GM21619 (cell line): ENCODE results near the gene SNX13.
"Not testable (repeated sequence)": the region's sequence is repeated elsewhere in the genome, so short reads cannot be mapped to it uniquely, and the experiment has no call there.

Experiments
- ATAC-seq: cut with Tn5 transposase; IDR thresholded peaks from one replicate; pipeline ENCODE4 v1.9.1; 2021; ENCODE audit not compliant: unreplicated experiment

SNX13 gene

DNA sequence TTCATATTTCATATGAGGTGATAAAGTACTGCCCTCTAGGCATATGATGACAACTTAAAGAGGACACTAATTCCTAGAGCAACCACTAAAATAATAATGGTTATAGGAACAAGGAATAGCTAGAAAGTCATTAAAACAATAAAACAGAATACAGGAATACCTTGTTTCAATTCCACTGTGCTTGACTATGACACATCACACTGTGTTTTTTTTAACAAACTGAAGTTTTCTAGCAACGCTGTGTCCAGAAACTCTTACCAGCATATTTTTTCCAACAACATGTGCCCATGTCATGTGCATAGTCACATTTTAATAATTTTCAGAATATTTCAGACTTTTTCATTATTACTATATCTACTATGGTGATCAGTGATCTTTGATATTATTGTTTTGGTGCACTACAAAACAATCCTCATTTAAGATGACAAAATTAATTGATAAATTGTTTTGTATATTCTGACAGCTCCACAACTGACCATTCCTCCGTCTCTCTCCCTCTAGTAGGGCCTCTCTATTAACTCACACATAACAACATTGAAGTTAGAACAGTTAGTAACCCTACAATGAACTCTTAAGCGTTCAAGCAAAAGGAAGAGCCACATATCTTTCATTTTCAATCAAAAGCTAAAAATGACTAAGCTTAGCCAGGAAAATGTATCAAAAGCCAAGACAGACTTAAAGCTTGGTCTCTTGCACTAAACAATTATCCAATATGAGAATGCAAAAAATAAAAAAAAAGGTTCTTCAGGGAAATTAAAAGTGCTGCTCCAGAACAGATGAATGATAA lies 85.8 kb downstream of the SNX13 start:
- ATAC-seq: no peak

DNA sequence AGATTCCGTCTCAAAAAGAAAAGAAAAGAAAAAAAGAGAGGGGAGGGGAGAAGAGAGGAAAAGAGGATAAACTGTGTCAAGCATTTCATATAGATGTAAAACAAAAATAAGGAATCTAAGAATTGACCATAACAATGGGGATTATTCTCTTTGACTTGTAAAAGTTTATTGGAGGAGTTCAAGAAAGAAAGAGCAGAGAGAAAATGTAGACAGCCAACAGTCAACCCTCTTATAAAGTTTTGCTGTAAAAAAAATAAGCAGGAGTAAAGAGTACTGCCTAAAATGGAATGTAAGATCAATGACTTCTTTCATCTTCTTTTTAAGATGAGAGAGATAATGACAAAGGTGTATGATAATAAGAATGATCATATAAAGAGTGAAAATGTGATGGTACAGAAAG lies 87.9 kb downstream of the SNX13 start:
- ATAC-seq: no peak

DNA sequence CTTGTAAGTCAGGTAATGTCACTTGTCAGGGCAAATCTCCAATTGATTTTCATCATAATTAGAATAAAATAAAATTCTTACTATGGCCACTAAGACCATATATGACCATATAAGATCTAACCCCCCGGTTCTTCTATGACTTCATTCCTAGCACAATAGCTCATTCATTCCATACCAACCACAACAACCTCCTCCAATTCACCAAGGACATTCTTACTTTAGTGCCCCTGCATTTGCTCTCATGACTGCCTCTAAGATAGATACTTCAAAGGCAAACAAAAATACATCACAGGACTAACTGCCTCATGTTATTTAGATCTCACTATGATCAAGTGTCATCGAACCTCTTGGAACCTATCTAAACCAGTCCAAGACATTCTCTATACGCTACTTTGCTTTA lies 90.8 kb downstream of the SNX13 start:
- no peak for ATAC-seq

DNA sequence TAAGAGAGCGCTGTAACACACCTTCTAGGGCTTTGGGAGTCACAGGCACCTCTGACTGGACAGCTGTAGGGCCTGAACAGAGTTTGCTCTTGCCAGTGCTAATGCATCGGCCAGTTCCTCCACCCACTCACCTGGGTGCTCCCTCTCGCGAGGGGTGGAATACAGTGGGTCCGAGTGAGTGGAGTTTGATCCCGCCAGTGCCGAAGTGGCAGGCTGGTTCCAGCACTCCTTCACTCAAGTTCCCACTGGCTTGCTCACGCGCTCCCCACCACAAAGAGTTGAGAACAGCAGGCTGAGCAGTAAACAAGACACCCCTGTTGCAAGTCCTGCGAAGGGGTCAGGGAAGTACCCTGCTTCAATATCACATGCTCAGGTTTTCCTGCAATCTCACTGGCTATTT lies 91.8 kb downstream of the SNX13 start:
- ATAC-seq: no peak

DNA sequence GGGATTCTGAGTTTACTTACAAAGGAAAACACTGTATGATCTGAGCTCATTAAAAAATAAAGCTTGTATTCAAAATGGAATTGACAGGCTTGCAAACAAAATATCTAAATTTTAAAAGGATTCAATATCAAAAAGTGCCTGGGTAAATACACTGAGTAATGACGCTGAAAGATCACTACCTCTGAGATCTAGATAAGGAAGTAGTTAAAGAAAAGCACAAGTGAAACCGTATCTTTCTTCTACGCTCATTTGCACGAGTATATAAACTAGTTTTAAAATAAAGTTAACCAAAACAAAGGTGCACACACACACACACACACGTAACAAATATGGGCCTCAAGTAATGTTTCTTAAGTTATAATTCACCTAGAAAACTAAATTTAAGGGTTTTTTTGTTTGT lies 93.4 kb downstream of the SNX13 start:
- no peak for ATAC-seq

DNA sequence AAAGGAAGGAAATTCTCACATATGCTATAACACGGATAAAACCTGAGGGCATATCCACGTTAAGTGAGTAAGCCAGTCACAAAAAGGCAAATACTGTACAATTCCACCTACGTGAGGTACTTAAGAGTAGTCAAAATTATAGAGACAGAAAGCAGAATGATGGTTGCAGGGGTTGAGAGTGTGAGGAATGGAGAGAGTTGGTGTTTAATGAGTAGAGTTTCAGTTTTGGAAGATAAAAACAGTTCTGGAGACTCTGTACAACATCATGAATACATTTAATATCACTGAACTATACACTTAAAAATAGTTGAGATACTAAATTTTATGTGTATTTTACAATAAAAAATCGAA lies 95.1 kb downstream of the SNX13 start:
- no peak for ATAC-seq

DNA sequence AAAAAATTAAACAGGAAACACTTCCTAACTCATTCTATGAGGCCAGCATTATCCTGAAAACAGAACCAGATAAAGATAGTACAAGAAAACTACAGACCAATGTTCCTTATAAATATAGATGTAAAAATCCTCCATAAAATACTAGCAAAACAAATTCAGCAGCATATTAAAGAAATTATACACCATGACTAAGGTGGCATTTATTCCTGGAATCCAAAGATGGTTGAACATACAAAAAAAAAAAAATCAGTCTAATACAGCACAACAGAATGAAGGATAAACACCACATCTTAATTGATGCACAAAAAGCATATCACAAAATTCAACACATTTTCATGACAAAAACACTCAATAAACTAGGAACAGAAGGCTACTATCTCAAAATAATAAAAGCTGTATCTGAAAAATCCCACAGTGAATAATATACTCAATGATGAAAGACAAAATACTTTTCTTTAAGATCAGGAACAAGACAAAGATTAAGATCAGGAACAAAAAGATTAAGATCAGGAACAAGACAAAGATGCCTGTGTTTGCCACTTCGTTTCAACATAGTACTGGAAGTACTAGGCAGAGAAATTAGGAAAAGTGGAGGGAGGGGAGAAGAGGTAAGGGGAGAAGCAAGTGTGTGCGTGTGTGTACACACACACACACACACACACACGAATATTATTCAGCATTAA lies 95.6 kb downstream of the SNX13 start:
- no peak for ATAC-seq

DNA sequence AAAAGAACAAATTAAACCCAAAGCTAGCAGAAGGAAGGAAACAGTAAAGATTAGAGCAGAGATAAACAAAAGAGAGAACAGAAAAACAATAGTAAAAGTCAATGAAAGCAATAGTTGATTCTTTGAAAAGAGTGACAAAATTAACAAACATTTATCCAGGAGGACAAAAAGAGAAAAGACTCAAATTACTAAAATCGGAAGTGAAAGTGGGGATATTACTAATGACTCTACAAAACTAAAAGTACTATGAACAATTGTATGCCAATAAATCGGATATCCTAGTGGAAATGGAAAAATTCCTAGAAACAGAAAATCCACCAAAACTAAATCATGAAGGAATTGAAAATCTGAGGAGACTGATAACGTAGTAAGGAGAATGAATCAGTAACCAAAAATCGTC lies 96.3 kb downstream of the SNX13 start:
- no peak for ATAC-seq

DNA sequence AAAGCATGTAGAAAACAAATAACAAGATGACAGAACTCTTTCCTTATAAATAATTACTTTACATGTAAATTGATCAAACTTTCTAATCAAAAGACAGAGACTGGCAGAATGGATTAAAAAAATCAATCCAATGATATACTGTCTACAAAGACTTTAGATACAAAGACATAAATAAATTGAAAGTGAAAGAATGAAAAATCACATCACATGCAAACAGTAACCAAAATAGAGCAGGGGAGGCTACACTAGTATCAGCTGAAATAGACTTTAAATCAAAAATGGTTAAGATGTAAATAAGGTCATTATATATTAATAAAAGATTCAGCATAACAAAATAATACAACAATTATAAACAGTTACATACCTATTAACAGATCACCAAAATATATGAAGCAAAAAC lies 97.3 kb downstream of the SNX13 start:
- no peak for ATAC-seq

DNA sequence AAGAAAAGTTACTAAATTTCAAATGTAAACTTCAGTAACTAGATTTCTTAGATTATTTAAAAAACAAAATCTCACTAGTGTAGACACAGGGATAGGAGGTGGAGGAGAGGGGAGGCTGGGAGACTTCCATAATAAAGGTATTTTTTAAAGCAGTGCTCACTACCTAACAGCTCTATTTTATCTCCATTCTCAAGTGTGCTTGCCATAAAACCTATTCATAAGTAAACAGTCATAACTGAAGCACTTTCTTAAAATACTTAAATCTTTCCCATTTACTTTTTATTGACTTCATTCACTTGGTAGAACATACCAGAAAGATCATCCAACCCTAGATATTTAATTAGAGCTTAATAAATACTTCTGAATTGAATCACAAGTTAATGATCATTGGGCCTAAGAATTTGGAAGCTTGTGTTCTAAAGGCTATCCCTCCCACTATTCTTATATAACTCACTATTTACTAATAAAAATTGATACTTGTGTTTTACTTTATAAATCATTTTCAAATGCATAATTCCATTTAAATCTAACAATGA lies 107.4 kb downstream of the SNX13 start:
- no peak for ATAC-seq

DNA sequence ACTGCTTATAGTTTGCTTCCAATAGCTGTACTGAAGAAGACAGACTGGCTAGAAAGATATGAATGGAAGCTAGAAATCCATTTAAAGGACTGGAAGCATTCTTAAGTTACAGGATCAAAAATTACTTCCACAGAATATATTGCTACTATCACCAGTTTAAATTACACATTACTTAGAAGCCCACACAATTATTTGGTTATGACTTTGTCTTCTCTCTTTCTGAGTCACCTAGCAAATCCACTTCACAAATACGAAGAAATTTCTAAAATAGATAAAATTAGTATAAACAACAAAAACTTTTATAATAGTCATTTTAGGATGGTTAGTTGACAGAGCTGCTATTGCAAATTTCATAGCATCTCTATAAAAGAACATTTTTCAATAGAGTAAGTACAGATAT lies 108.1 kb downstream of the SNX13 start:
- ATAC-seq: no peak

DNA sequence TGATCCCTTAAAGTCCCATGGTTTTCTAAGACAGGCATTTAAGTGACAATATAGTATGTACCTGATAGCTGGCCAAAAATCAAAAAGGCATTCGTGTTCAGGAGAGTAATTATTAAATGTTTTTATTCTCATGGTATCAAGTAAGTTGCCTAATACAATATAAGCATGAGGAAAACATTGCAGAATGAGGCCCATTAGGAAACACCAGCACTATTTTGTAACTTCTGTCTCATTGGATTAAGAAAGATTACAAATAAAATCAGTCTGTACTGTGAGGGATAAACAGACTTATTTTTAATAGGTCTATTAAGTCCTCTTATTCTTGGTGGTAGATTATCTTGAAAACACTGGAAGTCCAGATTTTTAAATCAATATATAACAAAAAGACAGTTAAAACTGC lies 110.1 kb downstream of the SNX13 start:
- ATAC-seq: no peak

DNA sequence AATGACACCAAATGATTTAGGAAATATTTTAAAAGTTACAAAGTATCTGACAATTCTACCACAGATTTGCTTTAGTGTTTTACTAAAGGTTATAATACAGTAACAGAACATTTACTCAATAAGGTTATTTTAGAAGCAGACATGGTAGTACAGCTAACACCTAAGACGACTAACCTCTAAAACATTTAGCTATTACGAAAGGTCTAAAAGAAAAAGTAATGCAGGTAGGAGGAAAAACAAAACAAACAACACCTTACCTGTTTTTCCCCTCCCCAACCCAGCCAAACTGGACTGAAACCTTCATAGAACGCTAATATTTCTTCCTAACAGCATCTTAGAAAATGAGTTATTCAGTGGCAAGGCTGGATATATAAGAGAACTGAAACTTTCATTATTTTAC lies 111.3 kb downstream of the SNX13 start:
- ATAC-seq: no peak

DNA sequence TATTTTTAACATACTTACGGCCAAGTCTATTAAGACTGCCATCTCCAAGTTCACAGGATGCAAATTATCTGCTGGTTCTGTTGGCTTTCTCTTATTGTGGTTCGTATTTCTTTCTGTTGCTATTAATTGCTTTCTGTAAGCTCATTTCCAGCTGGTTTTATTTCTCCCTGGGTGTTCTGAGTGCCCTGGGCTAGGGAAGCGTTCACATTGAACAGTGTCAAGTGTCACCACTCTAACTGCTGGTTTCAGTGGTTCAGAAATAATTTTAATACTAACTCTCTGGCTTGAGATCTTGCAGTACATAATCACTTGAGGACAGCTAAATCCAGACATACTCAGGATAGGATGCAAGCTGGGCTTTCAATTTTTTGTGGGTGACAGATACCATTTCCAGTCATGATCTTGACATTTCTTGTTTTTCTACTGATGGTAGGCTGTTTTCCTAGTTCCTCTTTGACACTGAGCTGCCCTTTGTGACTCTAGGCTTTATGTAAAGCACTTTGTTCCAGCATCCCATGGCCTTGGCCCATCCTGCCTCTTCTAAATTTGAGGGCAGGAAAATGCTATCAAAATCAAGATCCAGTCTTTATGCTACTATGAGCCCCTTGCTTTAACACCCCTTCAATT lies 117.6 kb downstream of the SNX13 start:
- ATAC-seq: no peak

DNA sequence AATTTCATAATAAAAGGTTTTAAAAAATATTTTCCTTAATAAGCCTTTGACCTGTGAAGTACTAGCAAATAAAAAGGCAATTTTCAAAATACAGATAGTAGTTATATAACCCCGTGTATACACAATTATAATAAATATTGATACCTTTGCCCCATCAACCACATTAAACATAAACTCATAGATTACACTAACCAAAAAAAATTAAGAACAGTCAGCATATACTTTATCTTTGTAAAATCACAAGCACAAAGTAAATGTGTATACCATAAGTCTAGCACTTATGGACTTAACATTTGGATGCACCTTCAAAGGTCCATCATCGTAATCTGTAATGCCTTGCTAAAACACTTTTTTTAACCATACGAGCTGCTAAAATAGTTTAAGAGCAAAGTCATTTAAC lies 123.4 kb downstream of the SNX13 start:
- no peak for ATAC-seq

DNA sequence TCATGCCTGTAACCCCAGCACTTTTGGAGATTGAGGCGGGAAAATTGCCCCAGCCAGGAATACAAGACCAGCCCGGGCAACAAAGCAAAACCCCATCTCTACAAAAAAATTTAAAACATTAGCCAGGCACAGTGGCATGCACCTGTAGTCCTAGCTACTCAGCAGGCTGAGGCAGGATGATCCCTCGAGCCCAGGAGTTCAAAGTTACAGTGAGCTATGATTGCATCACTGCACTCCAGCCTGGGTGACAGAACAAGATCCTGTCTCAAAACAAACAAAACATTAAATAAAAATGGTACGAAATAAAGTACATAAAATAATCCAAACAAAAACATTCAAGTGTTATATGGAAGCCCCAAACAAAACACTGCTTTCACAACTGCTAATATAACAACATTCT lies 125.0 kb downstream of the SNX13 start:
- ATAC-seq: no peak

DNA sequence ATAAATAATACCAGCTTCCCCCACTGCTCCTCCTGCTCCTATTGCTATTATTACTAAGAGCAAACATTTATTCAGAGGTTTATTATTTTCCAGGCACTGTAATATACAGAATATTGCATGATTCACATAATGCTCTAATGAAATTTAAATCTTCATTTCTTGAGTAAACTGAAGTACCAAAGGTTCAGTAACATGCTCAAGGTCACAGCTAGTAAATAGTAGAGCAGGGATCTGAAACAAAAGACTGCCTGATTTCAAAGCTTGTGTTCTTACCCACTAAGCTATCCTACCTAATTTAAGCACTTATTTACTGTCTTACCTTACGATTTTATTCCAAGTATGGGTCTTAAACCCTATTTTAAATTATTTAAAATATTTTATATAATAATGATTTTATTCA lies 126.2 kb downstream of the SNX13 start:
- no peak for ATAC-seq

DNA sequence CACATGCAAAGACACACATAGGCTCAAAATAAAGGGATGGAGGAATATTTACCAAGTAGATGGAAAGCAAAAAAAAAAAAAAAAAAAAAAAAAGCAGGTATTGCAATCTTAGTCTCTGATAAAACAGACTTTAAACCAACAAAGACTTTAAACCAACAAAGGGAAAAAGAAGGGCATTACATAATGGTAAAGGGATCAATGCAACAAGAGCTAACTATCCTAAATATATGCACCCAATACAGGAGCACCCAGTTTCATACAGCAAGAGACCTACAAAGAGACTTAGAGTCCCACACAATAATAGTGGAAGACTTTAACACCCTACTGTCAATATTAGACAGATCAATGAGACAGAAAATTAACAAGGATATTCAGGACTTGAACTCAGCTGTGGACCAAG lies 131.1 kb downstream of the SNX13 start:
- ATAC-seq: not testable (repeated sequence)

DNA sequence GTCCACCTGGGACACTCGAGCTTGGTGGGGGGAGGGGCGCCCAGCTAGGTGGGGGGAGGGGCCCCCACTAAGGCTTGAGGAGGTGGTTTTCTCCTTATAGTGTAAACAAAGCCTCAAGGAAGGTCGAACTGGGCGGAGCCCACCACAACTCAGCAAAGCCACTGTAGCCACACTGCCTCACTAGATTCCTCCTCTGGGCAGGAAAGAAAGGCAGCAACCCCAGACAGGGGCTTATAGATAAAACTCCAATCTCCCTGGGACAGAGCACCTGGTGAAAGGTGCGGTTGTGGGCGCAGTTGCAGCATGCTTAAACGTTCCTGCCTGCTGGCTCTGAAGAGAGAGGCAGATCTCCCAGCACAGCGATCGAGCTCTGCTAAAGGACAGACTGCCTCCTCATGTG lies 133.1 kb downstream of the SNX13 start:
- ATAC-seq: no peak

DNA sequence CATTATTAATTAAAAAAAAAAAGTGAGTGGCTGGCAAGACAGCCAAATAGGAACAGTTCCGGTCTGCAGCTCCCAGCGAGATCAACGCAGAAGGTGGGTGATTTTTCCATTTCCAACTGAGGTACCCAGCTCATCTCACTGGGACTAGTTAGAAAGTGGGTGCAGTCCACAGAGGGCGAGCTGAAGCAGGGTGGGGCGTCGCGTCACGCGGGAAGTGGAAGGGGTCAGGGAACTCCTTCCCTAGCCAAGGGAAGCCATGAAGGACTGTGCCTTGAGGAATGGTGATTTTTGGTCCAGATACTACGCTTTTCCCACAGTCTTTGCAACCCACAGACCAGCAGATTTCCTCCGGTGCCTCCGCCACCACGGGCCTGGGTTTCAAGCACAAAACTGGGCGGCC lies 133.7 kb downstream of the SNX13 start:
- no peak for ATAC-seq

DNA sequence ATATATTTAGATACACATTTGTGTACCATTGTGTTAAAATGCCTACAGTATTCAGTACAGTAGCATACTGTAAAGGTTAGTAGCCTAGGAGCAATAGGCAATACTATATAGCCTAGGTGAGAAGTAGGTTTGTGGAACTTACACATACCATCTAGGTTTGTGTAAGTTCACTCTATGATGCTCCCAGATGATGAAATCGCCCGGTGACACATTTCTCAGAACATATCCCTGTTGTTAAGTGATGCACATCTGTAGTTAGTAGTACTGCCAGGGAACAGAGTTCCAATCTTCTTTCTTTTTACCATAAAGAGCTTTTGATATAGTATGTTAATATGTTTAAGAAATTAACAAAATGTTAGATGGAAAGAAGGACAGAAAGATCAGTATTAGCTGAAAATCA lies 138.2 kb downstream of the SNX13 start:
- ATAC-seq: no peak
